Nephron progenitor cell (in vitro differentiated cells): ENCODE results near the gene HPS1.

Experiments used
- DNase-seq: peaks from one replicate; pipeline ENCODE4 v3.0.0; 2021
- H3K27ac Mint-ChIP-seq: 2 replicates; pipeline ENCODE4 v1.8.0; 2021; ENCODE audit warnings: mild to moderate bottlenecking, moderate library complexity, mixed read lengths
- H3K27me3 Mint-ChIP-seq: 2 replicates; pipeline ENCODE4 v1.8.0; 2021; ENCODE audit warnings: mild to moderate bottlenecking, low read depth, mixed read lengths; ENCODE audit not compliant: poor library complexity
- H3K36me3 Mint-ChIP-seq: 2 replicates; pipeline ENCODE4 v1.8.0; 2021; ENCODE audit warnings: low read depth, mixed read lengths
- H3K4me1 Mint-ChIP-seq: 2 replicates; pipeline ENCODE4 v1.8.0; 2021; ENCODE audit warnings: mixed read lengths
- H3K4me3 Mint-ChIP-seq: 2 replicates; pipeline ENCODE4 v1.8.0; 2021; ENCODE audit warnings: mild to moderate bottlenecking, moderate library complexity, mixed read lengths
- H3K9me3 Mint-ChIP-seq: 2 replicates; pipeline ENCODE4 v1.8.0; 2021; ENCODE audit warnings: mild to moderate bottlenecking, moderate library complexity, mixed read lengths
- CTCF ChIP-seq: fragments of 200-600 bp; sonication (generic); IDR thresholded peaks from 2 replicates; pipeline ENCODE4 v1.5.0; 2021; ENCODE audit warnings: antibody characterized with exemption

Gene HPS1

GRCh38 chr10:98425511-98426352 lies 21.0 kb downstream of the HPS1 start:
- TF ChIP-seq CTCF = peak; percentile 71
- no peak overlapping the region for H3K4me3 Mint-ChIP-seq
- peaks cover 5% of the 10 kb centered on the region for H3K4me1 Mint-ChIP-seq
- no peak overlapping the region for H3K27ac Mint-ChIP-seq
- peaks cover 12% of the 10 kb centered on the region for H3K36me3 Mint-ChIP-seq
- DNase-seq = peak; percentile 60
- peaks cover 3% of the 10 kb centered on the region for H3K9me3 Mint-ChIP-seq
- peaks cover 3% of the 10 kb centered on the region for H3K27me3 Mint-ChIP-seq

GRCh38 chr10:98424295-98425254 lies 22.2 kb downstream of the HPS1 start:
- Mint-ChIP-seq H3K36me3 (peaks cover 4% of the 10 kb centered on the region), H3K4me3 (no peak overlapping the region), H3K27me3 (no peaks in the 10 kb centered on the region), H3K4me1 (peaks cover 12% of the 10 kb centered on the region), H3K27ac (no peak overlapping the region), H3K9me3 (no peaks in the 10 kb centered on the region)
- TF ChIP-seq CTCF = no peak
- no peak for DNase-seq

GRCh38 chr10:98423691-98424120 lies 23.0 kb downstream of the HPS1 start:
- peak; percentile 56 for DNase-seq
- no peaks in the 10 kb centered on the region for H3K27me3 Mint-ChIP-seq
- H3K36me3 Mint-ChIP-seq = peaks cover 4% of the 10 kb centered on the region
- H3K4me3 Mint-ChIP-seq = no peak overlapping the region
- no peaks in the 10 kb centered on the region for H3K9me3 Mint-ChIP-seq
- TF ChIP-seq CTCF = peak; percentile 49
- H3K27ac Mint-ChIP-seq = no peak overlapping the region
- peaks cover 18% of the 10 kb centered on the region for H3K4me1 Mint-ChIP-seq

GRCh38 chr10:98422182-98422581 lies 24.6 kb downstream of the HPS1 start:
- H3K27me3 Mint-ChIP-seq = no peaks in the 10 kb centered on the region
- peaks cover 18% of the 10 kb centered on the region for H3K4me1 Mint-ChIP-seq
- H3K36me3 Mint-ChIP-seq = no peaks in the 10 kb centered on the region
- H3K9me3 Mint-ChIP-seq = no peaks in the 10 kb centered on the region
- no peak for DNase-seq
- H3K4me3 Mint-ChIP-seq = no peak overlapping the region
- no peak for TF ChIP-seq CTCF
- H3K27ac Mint-ChIP-seq = no peak overlapping the region

GRCh38 chr10:98420786-98421185 lies 25.9 kb downstream of the HPS1 start:
- no peak overlapping the region for H3K4me3 Mint-ChIP-seq
- H3K27me3 Mint-ChIP-seq = peaks cover 4% of the 10 kb centered on the region
- H3K36me3 Mint-ChIP-seq = peaks cover 5% of the 10 kb centered on the region
- no peak overlapping the region for H3K27ac Mint-ChIP-seq
- no peak for TF ChIP-seq CTCF
- DNase-seq = no peak
- no peaks in the 10 kb centered on the region for H3K9me3 Mint-ChIP-seq
- H3K4me1 Mint-ChIP-seq = peaks cover 21% of the 10 kb centered on the region
